Measurements from ENCODE around the gene NUDT14.

Gene NUDT14

DNA sequence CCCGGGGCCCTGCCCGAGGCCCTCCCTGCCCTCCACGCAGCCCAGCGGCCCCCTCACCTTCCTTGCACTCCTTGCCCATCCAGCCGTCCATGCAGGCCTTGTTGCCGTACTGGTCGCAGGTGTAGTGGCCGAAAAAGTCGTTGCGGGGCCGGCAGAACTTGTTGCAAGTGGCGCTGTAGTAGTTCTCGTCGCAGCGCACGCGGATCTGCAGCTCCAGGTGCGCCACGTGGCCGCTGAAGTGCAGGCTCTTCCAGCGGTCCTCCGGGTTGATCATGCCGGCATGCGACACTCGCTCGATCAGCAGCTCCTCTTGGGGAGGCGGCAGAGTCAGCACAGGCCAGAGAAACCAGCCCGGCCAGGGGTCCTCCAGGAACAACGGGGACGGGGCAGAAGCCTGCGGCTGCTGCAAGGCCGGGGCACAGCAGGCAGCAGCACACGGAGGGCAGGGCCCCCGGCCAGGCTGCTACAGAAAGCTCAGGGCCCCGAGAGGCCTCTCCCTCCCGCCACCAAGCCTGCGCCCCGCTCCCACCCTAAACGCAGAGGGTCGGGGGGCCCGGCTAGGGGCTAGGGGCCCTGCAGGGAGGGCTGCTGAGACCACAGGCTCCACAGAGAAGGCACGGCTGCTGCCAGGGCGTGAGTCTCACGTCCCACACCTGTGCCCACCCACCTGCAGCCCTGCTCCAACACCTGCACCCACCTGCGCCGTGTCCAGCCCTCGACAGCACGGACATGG is 25.3 kb downstream of the NUDT14 start:
- no peak for DNase-seq

DNA sequence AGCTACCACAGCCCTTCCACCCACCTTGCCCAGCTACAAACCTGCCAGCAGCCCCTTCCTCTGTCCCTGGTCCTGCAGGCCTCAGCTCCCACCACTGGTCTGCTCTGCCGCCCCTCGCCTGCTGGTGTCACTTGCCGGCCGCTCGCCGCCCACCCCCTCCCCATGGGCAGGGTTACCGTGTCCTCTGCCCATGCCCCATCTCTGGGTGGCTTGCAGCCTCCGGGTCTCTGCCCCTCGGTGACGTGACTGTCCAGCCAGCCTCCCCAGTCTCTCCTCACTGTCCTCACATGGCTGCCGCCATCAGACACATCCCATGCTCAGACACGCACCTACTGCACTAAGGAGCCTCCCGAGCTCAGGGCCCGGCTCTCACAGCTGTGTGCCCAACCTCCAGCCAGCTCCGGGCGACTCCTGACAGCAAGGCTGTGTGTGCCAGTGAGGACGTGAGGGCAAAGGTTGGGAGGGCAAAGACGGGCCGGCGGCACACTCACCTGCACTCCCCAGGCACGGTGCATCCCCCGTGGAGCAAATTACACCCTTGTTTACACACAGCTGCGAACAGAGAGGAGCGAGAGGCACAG is 26.0 kb downstream of the NUDT14 start:
- DNase-seq = no peak

DNA sequence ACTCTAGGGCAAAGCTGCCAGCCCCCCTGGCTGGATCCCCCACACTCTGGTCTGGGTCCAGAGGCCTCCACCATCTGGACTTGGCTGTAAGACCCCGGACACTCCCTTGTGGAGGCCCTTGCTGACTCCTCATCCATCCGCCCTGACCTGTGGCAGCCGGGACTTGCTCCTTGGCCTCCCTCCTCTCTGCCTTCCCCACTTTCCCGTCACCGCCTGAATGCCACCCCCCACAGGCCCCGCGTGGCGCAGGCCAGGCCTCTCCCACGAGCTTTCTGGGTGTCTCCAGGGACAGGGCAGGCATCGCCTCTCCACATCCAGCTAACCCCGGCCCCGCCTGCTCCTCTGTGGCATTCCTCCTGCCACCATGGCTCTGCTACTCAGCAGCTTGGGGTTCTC is 26.6 kb downstream of the NUDT14 start:
- no peak for DNase-seq

DNA sequence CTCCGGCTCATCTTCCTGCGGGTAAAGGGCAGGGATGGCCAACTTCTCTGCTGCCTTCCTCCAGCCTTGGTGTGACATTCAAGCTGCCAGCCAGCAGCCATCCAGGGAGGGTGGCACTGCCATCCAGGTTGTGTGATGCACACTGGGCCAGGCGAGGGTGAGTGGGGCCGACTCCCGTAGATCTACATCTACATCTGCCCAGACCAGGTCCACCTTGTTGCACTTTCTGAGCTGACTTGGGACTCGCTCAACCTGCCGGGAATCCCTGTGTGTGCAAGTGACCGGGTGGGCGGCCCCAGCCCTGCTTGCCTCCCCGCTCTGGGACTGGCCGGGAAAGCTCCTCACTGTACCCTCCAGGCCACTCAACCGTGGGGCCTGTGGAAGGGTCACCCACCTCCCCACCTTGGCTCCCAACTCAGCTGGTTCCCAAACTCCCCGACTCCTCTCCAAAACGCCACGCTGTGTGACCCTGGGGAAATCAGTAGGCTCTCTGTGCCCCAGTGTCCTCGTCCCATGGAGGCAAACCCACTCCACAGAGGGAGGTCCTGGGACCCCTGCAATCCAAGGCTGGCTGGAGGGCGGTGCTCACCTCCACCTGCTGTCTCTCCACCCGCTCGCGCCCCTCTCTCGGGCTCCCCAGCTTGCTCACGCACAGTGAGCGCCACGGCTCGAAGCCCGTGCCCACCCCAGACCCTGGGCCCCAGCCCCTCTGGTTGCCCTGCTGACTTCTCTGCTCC is 27.2 kb downstream of the NUDT14 start:
- DNase-seq = no peak

DNA sequence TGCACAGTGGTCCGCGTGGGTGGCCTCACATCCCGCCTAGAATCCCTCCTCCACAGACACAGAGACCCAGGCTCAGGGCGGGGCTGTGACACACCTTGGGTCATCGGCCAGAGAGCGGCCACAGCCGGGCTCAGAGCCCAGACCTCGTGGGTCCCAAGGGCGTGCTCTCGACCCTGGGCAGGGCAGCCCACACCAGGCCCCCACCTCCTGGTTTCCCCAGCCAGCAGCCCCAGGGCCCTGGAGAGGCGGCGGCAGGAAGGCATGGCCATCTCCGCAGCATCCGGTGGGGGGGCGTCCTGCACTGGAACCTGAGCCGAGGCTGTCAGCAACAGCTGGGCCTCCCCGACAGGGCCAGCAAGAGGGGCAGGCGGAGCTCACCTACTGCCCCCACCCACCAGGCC is 27.8 kb downstream of the NUDT14 start:
- no peak for DNase-seq

DNA sequence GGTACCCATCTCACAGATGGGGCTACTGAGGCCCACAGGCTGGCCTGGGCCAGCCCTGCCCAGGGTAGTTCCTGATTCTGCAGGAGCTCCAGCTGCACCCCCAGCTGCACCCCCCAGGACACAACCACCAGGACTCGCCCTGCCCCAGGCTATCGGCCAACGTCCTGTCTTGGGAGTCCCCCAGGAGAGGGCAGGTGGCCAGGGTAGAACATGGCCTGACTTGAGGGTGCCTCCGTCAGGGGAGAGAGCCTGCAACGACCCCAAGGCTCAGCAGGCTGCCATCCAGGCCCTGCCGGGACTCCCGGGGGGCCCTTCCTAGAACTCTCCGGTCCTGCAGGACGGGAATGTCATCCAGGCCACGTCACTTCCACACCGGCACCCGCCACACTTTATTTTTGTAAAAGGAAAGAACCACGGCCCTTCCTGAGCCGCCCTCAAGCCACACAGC is 28.3 kb downstream of the NUDT14 start:
- DNase-seq = no peak

DNA sequence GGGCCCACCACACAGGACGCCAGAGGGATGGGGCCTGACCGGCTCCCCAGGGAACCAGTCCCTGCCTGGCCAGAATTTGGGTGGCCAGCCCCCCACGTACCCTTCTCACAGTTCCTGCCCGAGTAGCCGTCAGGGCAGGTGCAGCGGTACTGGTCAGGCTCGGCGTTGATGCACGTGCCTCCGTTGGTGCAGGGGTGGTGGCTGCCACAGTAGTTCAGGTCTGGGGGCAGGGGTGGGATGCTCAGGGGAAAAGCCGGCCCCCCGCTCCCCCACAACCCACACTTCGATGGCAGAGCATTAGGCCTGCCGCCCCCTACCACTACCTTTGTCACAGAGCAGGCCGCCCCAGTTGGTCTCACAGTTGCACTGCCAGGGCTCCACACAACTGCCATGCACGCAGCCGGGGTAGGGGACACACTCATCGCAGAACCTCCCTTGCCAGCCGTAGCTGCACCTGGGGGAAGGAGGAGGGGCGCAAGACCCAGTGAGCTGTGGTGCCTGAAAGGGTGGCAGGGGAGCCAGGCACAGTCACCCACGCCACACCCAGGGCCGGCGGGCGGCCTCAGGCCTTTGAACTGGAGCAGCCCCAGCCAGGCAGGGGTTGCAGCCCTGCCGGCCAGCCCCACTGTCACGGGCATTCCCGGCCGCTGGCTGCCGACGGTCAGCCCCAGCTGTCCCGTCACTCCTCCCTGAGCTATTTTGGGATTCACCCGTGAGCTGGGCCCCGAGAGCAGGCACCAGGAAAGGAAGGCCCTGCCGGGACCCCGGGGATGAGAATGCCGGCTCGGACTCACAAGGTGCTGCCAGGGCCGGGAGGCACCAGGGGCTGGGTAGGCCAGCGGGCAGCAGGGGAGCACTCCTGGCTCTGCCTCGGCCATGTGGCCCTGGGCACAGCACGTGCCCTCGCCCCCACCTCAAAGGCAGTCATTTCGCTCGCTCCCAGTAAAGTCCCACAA is 29.0 kb downstream of the NUDT14 start:
- no peak for DNase-seq

DNA sequence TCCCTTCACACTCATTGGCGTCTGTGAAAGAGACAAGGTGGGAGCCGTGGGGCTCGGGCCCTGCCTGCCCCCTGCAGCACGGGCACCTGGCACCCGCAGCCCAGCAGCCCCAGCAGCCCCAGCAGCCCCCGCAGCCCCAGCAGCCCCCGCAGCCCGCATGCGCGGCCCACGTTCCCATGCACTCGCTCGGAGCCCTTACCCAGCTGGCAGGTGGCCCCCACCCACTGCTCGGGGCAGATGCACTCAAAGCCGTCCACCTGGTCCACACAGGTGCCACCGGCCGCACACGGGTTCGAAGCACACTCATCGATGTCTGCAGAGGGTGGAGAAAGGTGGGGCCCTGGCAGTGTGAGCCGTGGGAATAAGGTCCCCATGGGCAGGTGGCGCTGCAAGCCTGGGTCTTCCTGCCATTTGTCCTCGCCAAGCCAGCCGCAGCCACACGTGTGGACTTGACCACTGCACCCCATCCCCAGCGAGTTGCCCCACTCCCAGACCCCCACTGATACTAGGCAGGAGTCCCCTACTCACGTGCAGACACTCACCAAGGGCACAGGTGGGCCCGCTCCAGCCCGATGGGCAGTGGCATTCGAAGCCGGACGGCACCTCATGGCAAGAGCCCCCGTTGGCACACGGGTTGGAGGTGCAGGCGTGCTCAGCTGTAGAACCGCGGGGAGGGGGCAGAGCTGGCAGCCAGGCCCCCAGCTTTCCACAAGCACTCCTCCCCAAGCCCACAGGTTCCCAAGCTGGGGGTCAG is 29.9 kb downstream of the NUDT14 start:
- no peak for DNase-seq

DNA sequence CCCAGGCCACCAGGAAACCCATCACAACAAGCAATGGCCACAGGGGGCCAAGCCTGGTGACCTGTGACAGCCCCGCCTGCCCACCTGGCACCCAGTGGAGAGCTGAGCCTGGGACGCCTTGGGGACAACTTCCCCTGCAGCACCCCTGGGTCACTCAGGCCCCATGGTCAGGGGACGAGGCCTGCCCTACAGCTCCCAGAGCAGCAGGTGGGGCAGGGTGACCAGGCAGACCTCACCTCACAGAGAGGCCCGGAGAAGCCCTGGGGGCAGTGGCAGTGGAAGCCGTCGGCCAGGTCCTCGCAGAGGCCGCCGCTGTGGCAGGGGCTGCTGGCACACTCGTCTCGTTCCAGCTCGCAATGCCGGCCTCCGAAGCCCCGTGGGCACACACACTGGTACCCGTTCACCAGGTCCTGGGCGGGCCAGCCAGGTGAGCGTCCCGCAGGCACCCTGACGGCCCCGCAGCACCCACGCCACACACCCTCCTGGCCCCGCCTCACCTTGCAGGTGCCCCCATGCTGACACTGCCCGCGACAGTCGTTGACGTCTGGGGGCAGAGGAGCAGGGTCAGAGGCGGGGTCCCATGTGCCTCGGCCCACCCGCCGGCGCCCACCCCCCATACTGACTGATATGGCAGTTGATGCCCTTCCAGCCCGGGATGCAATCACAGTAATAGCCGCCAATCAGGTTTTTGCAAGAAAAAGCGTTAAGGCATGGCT is 30.6 kb downstream of the NUDT14 start:
- no peak for DNase-seq

DNA sequence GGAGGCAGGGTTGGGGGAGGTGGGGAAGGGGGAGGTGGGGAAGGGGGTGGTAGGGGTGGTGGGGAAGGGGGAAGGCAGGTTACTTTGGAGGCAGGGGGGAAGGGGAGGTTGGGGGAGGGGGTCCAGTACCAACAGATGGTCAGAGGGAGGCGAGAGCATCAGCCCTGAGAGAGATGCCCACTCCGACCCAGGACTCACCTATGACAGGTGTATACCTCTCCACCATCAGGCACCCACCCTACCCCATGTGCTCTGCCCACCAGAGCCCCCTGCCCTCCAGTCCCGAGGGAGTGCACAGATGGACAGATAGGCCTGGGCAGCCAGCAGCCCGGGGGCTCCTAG is 31.1 kb downstream of the NUDT14 start:
- no peak for DNase-seq

DNA sequence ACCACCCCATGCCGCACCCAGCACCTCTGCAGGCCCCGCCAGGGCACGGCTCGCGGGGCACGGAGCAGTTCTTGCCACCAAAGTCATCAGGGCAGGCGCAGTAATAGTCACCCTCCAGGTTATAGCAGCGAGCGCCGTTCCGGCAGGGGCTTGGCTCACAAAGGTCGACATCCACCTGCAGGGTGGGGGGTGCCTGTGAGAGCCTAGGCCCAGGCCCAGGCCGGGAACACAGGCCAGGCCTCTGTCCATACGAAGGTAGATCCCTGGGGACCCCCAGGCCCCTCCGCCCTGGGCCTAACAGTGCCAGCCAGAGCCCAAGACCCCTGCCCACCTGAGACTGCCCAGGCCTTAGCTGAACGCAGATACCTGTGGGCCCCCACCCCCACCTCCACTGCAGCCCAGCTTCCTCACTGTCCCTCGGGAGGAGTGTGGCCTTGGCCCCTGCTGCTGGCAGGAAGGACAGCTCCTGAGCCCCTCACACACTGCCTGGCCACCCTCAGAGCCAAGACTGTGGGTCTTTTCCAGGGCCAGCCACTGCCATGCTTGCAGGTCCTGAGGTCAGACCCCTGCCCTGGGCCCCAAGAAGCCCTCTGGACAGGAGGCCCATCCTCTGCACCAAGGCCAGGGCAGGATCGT is 31.8 kb downstream of the NUDT14 start:
- DNase-seq = no peak

DNA sequence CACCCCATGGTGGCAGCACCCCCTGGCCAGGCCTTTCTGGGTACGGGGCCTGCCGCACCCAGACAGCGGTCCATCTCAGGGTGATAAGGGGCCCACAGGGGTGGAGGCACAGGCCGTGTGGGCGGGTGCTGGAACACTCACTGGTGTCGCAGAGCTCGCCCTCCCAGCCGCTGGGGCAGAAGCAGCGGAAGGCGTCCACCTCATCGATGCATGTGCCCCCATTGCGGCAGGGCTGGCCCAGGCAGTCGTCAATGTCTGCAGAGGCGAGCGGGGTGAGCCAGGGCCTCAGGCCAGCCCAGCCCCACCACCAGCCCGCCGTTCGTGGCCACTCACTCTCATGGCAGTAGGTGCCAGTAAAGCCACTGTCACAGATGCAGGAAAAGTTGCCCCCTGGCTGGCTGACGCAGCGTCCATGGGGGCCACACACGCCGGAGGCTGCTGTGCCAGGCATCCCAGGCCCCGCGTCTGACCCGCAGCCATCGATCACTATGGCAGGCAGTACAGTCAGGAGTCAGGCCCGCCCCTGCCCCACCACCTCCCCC is 32.4 kb downstream of the NUDT14 start:
- no peak for DNase-seq

DNA sequence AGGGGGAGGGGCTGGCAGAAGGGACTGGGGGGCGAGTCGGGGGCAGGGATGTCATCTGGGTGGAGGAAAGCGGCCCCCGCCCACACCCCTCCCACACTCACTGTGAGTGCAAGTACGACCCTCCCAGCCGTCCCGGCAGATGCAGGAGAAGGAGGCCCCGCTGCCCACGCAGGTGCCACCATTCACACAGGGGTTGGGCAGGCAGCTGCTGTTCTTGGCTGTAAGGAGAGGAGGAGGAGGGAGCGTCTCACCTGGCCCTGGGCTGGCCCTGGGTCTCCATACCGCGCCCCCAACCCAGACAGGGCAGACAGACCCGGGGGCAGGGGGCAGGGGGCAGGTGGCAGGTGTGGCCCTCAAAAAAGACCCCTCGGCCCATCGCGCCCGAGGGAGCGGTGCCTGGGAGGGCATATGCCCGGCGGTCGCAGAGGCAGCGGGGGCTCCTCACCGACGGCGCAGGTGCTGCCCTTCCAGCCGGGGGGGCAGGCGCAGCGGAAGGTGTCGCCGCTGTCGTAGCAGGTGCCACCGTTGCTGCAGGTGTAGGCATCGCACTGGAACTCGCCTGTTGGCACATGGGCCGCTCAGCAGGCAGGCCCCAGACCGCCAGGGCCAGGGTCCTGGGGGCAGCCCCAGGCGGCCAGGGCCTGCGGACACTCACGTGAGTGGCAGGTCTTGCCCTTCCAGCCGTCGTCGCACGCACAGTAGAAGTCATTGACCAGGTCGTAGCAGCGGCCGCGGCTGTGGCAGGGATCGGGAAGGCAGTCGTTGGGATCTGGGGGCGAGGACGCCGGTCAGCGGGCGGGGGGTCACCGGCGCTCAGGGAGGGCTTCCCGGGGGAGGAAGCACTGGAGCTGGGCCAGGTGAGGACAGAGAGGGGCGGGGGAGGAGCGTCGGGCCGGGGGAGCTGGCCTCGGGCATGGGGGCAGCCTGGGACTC is 33.2 kb downstream of the NUDT14 start:
- DNase-seq = no peak

DNA sequence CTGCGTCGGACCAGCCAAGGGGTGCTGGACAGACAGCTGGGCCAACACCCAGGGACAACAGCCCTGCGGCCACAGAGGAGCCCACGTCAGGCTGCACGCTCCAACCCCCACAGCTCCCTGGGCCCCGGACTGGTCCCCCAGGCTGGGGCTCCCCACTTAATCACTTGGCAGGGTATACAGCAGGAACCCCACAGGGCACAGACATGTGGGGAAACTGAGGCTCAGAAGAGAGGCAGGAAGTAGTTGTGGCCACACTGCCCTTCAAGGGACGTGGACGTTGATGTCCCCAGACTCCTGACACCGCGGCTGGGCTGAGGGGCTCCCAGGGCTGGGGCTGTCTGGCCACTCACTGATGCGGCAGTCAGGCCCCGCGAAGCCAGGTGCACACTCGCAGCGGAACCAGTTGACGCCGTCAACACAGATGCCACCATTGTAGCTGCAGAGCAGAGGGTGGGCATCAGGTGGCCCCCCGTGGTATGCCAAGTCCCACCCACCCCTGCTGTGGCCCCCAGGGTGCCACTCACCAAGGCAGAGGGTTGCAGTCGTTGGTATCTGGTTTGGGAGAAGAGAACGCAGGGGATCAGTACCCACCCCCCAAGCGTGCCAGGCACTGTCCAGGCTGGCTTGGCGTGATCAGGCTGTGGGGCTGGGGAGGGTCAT is 34.0 kb downstream of the NUDT14 start:
- no peak for DNase-seq

DNA sequence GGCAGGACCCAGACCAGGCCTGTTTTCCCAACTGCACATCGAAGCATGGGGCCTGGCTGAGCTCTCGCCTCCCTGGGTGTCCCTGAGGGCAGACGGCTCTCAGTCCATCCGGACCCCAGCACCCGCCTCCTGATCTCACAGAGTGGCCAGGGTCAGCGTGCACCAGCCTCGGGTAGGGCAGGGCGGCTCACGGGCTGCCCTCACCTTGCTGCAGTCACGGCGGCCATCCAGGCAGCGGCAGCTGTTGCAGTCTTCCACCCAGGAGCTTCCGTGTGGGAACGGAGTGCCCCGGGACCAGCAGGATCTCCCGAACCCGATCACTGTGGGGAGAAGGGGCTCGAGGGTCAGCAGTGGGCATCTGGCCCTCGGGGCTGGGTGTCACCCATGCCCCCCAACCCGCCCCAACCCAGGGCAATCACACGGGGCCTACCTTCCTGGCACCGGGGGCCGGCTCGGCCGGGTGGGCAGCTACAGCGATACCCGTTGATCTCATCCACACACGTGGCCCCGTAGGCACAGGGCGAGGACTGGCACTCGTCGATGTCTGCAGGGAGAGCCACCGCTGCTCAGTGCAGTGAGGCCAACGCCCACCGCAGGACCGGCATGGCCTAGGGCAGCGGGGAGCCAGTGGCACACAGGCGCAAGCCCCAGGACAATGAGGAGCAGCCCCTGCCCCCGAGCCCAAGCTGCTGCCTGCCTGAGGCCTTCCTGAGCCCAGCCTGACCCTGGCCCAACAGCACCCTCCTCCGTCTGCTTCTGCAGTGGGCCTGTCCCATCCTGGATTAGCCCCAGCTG is 34.7 kb downstream of the NUDT14 start:
- no peak for DNase-seq

DNA sequence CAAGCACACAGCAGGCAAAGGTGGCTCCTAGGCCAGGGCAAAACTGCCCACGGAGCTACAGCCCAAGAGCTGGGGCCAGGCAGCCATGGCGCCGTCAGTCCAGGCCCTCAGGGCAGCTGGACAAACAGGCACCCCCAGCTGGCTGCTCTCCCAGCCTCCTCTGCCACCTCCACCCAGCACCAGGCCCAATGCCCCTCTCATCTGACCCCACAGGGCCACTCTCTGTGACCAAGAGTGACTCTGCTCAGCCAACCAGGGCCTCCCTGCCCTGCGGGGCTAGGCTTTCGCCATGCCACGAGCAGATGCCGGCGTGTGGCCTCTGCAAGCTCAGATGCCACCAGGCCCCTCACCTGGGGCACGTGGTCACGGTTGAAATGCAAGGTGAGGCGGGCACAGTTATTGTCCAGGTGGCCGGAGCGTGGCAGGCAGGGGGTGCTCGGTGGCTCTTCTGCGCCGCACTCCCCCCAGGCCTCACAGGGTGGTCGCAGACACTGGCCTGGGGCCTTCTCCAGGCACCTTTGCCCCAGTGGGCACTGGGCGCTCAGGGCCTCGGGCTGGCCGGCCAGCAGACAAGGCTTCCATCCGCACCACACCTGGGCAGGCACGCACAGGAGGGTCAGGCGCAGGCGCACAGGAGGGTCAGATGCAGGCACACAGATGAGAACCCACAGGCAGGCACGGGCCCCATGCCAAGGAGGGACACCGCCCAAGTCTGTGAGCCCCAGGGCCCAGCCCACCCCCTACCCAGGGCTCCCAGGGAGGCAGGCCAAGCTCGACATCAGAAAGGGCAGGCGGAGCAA is 35.5 kb downstream of the NUDT14 start:
- DNase-seq = no peak

DNA sequence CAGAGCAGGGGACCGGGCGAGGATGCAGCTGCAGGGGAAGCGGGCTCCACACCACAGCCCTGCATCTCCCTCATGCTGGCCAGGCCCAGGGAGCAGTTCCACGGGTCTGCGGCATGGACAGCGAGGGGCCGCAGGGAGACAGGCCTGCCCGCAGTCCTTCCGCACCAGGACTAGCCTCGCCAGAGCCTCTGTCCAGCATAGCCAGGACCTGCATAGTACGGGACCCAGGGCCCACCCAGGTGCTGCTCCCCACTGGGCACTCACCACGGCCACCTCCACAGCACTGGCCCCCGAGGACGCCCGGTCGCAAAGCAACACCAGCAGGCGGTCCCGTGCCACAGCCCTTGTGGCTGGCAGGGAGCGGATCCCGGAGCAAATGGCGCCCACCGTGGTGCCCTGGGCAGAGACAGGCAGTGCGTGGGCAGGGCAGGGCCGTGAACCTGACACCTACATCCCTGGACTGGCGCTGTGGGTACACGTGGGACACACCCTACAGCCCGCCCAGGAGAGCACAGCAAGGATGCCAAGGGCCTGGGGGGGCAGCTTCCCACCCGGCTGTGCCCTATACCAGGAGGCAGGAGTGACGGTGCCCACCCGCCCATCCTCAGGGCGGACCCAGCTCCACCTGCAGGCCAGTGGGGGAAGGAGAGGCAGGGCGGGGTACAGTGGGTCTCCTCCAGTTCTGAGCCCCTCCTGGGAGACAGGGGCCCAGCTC is 36.3 kb downstream of the NUDT14 start:
- no peak for DNase-seq
